ENCODE results near the gene SUGCT.

The SUGCT gene

DNA sequence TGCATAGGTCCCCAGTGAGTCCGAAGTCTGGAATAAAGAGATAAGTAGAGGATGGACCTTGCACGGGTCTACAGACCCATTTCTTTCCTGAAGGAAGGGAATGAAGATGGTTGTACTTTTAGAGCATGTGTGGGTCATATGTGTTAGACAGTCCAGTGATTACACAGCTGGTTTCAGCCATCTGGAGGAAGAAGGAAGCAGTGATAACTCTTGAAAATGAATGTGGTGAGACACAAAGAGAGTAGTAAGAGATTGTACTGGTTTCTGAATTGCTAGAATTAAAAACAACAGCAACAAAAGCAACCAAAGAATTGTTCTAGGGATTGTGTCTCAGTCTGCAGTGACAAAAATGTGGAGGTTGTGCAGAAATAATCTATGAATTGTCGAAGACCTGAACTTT, 258.9 kb downstream of the SUGCT start:
- Histone ChIP-seq H3K27ac (ENCODE audit: low read length) (peak overlapping the region; percentile 76), H3K4me2 (ENCODE audit: low read depth, low read length) (peak overlapping the region; percentile 53)

DNA sequence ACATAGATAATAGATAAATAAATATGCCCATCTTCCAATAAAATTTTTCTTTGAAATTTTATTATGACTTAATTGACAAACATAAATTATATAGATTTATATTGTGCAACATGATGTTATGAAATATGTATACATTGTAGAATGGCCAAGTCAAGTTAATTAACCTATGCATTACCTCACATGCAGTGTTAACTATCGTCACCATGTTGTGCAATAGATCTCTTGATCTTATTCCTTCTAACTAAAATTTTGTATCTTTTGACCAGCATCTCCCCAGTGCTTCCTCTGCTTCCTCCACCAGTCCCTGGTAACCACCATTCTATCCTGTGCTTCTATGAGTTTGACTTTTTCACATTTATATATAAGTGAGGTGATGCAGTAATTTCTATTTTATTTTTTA, 259.6 kb downstream of the SUGCT start:
- no peak overlapping the region; the same call in 1 of the 2 replicates for H3K9ac ChIP-seq (ENCODE audit: low read length)
- peaks cover 13% of the 10 kb centered on the region for H3F3A ChIP-seq (ENCODE audit: insufficient read depth, low read length)
- DNase-seq: no peak
- no peaks in the 10 kb centered on the region for H4K20me1 ChIP-seq (ENCODE audit: insufficient read depth, low read length)
- no peaks in the 10 kb centered on the region for H3K79me2 ChIP-seq (ENCODE audit: low read length)
- peak overlapping the region; percentile 76; the same call in 1 of the 2 replicates for H3K27ac ChIP-seq (ENCODE audit: low read length)
- no peaks in the 10 kb centered on the region for H3K9me2 ChIP-seq (replicated peaks; ENCODE audit: insufficient read depth, low read length)
- peak overlapping the region; percentile 11; the same call in 1 of the 2 replicates for H3K4me3 ChIP-seq (ENCODE audit: low read length)
- no peaks in the 10 kb centered on the region for H3K27me3 ChIP-seq (replicated peaks; ENCODE audit: insufficient read depth, low read length)
- H3K4me2 ChIP-seq (ENCODE audit: low read depth, low read length): peak overlapping the region; percentile 53
- H3K4me1 ChIP-seq (ENCODE audit: low read length): peaks cover 15% of the 10 kb centered on the region
- TF ChIP-seq EZH2 (optimal IDR thresholded peaks at IDR 0.05; ENCODE audit: low read depth, low read length) (no peak), EZH2phosphoT487 (IDR thresholded peaks at IDR 0.05; ENCODE audit: low read length) (no peak)
- TF ChIP-seq, protein P1, sequence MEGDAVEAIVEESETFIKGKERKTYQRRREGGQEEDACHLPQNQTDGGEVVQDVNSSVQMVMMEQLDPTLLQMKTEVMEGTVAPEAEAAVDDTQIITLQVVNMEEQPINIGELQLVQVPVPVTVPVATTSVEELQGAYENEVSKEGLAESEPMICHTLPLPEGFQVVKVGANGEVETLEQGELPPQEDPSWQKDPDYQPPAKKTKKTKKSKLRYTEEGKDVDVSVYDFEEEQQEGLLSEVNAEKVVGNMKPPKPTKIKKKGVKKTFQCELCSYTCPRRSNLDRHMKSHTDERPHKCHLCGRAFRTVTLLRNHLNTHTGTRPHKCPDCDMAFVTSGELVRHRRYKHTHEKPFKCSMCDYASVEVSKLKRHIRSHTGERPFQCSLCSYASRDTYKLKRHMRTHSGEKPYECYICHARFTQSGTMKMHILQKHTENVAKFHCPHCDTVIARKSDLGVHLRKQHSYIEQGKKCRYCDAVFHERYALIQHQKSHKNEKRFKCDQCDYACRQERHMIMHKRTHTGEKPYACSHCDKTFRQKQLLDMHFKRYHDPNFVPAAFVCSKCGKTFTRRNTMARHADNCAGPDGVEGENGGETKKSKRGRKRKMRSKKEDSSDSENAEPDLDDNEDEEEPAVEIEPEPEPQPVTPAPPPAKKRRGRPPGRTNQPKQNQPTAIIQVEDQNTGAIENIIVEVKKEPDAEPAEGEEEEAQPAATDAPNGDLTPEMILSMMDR (IDR thresholded peaks at IDR 0.05; ENCODE audit: low read length): no peak
- no peak overlapping the region for H2AFZ ChIP-seq (ENCODE audit: low read length)
- H3K36me3 ChIP-seq (replicated peaks; ENCODE audit: insufficient read depth, low read length): no peaks in the 10 kb centered on the region
- H3K9me3 ChIP-seq (replicated peaks; ENCODE audit: insufficient read depth, low read length): no peaks in the 10 kb centered on the region

More for the DNA sequence above, 258.9 kb downstream of the SUGCT start:
- no peaks in the 10 kb centered on the region for H3K36me3 ChIP-seq (replicated peaks; ENCODE audit: insufficient read depth, low read length)
- H4K20me1 ChIP-seq (ENCODE audit: insufficient read depth, low read length): no peaks in the 10 kb centered on the region
- no peaks in the 10 kb centered on the region for H3K79me2 ChIP-seq (ENCODE audit: low read length)
- peaks cover 13% of the 10 kb centered on the region for H3F3A ChIP-seq (ENCODE audit: insufficient read depth, low read length)
- H3K9me2 ChIP-seq (replicated peaks; ENCODE audit: insufficient read depth, low read length): no peaks in the 10 kb centered on the region
- TF ChIP-seq EZH2phosphoT487 (IDR thresholded peaks at IDR 0.05; ENCODE audit: low read length) (no peak), EZH2 (optimal IDR thresholded peaks at IDR 0.05; ENCODE audit: low read depth, low read length) (no peak)
- TF ChIP-seq, protein P1 (IDR thresholded peaks at IDR 0.05; ENCODE audit: low read length): no peak
- no peaks in the 10 kb centered on the region for H3K27me3 ChIP-seq (replicated peaks; ENCODE audit: insufficient read depth, low read length)
- H2AFZ ChIP-seq (ENCODE audit: low read length): no peak overlapping the region
- peak overlapping the region; percentile 7; the same call in 1 of the 2 replicates for H3K9ac ChIP-seq (ENCODE audit: low read length)
- peaks cover 15% of the 10 kb centered on the region for H3K4me1 ChIP-seq (ENCODE audit: low read length)
- DNase-seq: peak; percentile 75
- peak overlapping the region; percentile 11; the same call in 1 of the 2 replicates for H3K4me3 ChIP-seq (ENCODE audit: low read length)
- no peaks in the 10 kb centered on the region for H3K9me3 ChIP-seq (replicated peaks; ENCODE audit: insufficient read depth, low read length)

DNA sequence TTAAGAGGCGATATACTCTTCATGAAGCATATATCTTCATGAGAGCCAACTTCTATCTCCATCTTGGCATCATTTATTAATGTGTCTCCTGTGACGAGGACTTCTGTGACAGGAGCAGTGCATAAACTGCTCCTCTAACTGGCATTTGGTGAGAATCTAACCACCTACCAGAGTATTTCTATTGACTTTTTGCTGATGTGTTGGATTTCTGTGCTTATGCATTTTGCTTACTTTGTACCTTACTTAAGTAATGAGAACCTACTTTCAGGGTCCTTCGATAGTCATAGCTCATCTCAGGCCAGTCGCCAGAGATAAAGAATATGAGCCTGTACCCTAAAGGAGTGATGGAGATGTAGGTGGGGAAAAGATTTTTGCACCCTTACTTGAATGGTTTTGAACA, 265.7 kb downstream of the SUGCT start:
- Histone ChIP-seq H3K4me1 (ENCODE audit: low read length) (no peaks in the 10 kb centered on the region), H3K9me3 (replicated peaks; ENCODE audit: insufficient read depth, low read length) (no peaks in the 10 kb centered on the region), H3K9me2 (replicated peaks; ENCODE audit: insufficient read depth, low read length) (no peaks in the 10 kb centered on the region), H3K79me2 (ENCODE audit: low read length) (no peaks in the 10 kb centered on the region), H3K4me2 (ENCODE audit: low read depth, low read length) (no peak overlapping the region), H2AFZ (ENCODE audit: low read length) (no peak overlapping the region), H4K20me1 (ENCODE audit: insufficient read depth, low read length) (no peaks in the 10 kb centered on the region), H3K27me3 (replicated peaks; ENCODE audit: insufficient read depth, low read length) (no peaks in the 10 kb centered on the region), H3K4me3 (ENCODE audit: low read length) (no peak overlapping the region), H3K27ac (ENCODE audit: low read length) (no peak overlapping the region), H3F3A (ENCODE audit: insufficient read depth, low read length) (no peaks in the 10 kb centered on the region), H3K36me3 (replicated peaks; ENCODE audit: insufficient read depth, low read length) (no peaks in the 10 kb centered on the region), H3K9ac (ENCODE audit: low read length) (no peak overlapping the region)
- DNase-seq: no peak
- TF ChIP-seq, protein P1 (IDR thresholded peaks at IDR 0.05; ENCODE audit: low read length): no peak
- TF ChIP-seq EZH2phosphoT487 (IDR thresholded peaks at IDR 0.05; ENCODE audit: low read length): no peak
- no peak for TF ChIP-seq EZH2 (optimal IDR thresholded peaks at IDR 0.05; ENCODE audit: low read depth, low read length)
